ENCODE data around the gene ELL2.
A peak's percentile ranks its signal among the peaks of the same experiment; 100 is the strongest.
"Not testable (repeated sequence)": the region's sequence is repeated elsewhere in the genome, so short reads cannot be mapped to it uniquely, and the experiment has no call there.

Gene ELL2

GRCh38 chr5:95880081-95880926 is 81.3 kb downstream of the ELL2 start:
- DNase-seq, result no peak

GRCh38 chr5:95879661-95880060 is 82.0 kb downstream of the ELL2 start:
- no peak for DNase-seq

DNA sequence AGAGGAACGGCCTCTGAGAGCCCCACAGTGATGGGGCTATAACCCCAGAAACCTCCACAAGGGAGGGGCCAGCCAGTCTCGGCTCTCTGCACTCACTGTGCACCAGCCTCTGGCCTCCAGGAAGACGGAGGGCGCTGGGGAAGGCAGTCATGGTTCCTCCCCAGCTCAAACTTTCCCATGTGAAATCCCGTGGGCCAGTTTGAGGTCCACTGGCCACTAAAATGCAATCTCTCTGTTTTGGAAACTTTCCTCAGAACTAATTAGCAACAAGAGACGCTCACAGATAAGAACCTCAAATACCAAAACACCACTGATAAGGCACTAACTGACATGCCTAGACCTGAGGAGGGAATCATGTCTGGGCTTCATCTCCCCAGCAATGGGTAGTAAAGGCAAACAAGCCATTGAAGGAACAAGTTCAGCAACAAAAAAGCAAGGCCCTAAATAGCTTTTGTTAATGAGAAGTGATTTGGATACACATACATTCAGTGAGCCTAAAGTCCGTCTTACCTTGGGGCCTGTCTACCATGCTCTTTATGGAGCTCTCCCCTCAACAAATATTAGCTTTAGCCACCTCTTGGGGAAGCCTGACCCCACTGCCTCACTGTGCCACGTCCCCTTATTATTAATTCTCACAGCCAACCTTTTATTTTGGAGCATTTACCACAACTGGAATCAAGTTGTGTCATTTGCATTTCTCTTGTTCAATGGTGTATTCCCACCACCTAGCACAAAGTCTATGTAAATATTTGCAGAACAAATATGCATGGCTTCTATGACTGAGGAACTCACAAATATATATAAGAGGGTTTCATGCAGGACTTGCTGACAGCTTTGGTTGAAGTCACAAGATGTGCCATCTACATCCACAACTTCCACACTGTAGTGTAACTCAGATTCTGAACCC is 83.0 kb downstream of the ELL2 start:
- DNase-seq, result peak in 1 of 2 experiments; percentile 47

GRCh38 chr5:95876782-95877181 is 84.9 kb downstream of the ELL2 start:
- DNase-seq, result no peak

GRCh38 chr5:95874246-95874645 is 87.4 kb downstream of the ELL2 start:
- no peak for DNase-seq

GRCh38 chr5:95873351-95873750 is 88.3 kb downstream of the ELL2 start:
- no peak for DNase-seq

DNA sequence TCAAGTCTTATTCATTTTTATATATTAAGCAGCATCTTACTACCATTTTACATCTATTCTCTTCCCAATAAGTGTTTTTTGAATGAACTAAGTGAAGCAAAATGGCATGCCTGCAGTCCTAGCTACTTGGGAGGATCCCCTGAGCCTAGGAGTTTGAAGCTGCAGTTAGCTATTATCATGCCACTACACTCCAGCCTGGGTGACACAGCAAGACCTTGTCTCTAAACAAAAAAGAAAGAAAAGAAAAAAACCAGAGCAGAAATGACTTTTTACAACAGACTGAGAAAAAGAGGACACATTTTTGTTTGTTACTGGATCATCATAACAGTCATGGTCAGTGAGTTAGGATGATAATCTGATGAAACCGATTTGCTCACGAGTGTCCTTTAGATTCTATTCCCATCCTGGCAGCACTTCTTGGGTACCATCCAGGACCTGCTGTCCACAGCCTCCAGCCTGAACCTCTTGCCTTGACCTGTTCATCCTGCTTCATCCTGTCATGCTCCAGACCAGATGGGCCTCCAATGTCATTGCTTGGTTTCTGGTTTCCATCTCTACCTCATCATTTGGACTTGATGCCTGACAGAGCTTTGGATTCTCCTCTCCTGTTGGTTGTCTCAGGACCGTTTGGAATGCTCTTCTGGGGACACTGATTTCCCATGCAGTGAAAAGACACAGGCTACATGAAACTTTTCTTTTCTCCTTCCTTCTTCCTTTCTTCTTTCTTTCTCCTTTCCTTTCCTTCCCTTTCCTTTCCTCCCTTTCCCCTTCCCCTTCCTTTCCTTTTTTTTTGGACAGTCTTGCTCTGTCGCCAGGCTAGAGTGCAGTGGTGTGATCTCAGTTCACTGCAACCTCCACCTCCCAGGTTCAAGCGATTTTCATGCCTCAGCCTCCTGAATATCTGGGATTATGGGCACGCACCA is 89.0 kb downstream of the ELL2 start:
- DNase-seq, result no peak

DNA sequence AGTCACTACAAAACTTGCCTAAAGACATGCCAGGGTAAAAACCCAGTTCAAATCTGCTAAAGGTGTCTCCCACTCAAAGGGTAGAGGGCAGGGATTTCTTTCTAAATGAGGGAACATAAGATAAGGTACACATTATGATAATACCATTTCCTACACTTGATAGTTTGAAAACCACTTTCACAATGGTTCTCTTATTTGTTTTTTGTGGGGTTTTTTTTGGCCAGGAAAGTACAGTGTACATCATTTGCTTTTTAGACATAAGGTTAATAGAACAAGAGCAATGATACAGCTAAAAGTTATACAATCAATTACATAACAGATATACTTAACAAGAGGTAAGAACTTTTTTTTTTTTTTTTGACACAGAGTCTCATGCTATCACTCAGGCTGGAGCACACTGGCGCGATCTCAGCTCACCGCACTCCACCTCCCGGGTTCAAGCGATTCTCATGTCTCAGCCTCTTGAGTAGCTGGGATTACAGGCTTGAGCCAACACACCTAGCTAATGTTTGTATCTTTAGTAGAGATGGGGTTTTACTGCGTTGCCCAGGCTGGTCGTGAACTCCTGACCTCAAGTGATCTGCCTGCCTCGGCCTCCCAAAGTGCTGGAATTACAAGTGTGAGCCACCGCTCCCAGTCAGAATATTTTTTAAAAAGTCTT is 90.4 kb downstream of the ELL2 start:
- no peak for DNase-seq

DNA sequence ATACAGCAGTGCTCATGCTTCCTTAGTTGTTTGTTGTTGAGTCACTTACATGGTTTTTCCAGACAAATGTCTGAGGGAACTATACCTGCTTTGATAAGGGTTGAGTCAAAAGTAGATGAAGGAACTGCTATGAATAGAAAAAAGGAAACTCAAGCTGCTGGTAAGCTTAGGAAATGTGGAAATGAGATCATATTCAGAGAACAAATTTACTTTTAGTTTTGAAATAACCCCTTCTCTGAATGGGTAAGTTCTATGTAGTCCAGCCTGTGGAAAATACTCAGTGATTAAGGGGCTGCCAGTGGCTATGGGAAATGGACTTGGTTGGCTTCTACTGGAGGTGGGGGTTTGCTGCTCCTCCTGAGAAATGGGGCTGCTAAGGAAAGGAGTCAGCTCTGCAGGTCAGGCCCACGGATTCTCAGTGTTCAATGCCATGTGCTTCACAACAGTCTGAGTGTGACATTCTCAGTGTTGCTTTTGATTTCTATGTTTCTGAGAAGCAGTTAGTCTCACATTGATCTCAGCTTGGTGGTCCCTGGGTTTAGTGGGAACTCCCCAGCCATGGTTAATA is 91.5 kb downstream of the ELL2 start:
- DNase-seq, result no peak

DNA sequence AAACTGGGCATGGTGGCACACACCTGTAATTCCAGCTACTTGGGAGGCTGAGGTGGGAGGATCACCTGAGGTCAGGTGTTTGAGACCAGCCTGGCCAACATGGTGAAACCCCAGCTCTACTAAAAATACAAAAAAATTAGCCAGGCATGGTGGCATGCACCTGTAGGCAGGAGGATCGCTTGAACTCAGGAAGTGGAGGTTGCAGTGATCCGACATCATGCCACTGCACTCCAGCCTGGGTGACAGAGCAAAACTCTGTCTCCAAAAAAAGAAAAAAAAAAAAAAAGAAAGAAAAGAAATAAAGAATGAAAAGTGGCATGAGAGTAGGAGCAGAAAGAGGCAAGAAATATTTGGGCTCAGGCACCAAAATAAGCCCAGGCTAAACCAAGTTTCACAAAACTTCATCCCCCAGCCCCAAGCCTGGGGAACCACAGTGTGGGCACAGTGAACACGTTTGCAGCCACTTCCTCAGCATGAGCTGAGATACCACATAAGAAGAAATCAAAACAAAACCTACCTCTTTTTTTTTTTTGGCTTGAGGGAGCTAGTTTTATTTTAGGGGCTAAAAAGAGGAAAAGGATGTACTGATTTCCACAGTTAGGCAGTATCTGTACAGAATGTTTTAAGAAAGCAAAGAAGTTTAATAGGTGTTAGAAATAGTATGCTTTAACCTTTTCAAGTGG is 92.3 kb downstream of the ELL2 start:
- DNase-seq, result not testable (repeated sequence)

GRCh38 chr5:95868136-95868535 is 93.5 kb downstream of the ELL2 start:
- no peak for DNase-seq

DNA sequence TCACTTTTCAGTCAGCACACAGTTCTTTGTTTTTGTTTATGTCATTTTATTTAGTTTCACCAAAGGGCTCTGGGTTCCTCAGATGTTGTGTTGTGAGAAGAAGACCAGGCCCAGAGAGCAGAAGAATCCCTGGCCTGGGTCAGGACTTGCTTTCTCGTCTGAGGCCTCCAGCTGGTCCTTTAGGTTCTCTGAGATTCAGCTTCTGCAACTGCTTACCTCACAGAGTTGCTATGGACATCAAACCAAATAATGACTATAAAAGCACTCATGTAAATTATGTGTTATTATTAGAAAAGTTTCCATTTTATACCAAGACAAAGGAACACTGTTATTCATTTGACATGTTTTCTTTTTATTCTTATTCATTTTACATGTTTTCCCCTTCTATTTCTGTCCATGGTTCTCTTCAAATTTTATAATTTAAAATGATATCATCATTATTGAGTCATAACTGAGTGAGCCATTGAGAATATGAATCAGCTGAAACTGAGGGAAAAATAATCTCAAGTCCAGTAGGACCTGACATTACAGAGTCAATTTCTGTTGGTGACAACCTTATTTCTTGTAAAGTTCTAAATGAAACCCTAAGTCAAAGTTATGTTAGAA is 95.1 kb downstream of the ELL2 start:
- no peak for DNase-seq

GRCh38 chr5:95864944-95865504 is 96.6 kb downstream of the ELL2 start:
- peak in 1 of 2 experiments; percentile 54 for DNase-seq

DNA sequence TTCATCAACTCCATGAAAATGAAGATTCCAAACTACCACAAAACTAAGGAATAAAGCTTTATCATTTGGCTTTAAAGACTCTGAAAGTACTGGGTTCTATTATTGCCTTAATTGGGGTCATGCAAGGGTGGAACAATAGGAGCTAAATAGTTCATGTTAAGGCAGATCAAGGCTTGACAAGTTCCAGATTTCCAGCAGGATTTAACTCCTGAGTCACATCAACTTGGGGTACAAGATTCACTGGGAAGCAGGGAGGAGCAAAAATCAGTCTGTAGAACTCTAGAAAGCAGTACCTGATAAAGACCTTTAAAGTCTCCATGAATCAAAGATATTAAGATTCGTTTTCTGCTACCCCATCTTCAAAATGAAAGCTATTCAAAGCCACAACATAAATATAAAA is 97.2 kb downstream of the ELL2 start:
- DNase-seq, result no peak

DNA sequence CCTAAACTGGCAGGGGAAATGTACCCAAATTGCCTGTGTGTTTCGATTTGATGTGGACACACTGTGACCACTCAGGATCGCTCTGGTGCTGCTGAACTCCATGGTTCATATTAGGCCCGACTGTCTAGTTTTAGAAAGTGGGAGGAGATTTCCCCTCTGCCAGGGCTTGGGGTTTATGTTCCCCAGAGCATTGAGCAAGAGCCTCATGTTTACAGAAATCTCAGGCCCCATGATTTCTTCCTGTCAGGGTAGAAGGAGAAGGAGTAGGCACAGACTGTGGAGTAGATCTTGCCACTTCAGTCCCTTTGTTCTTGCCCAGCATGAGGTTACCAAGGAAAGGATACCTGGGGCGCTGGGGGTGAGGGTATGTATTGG is 98.3 kb downstream of the ELL2 start:
- DNase-seq, result peak; percentile 35 to 43

- peak; percentile 35 to 43 for DNase-seq
Measured at GRCh38 chr5:95862671-95863382, 98.8 kb downstream of the ELL2 start.

- DNase-seq, result peak in 1 of 2 experiments; percentile 25
Measured at GRCh38 chr5:95861864-95862561, 99.6 kb downstream of the ELL2 start.

DNA sequence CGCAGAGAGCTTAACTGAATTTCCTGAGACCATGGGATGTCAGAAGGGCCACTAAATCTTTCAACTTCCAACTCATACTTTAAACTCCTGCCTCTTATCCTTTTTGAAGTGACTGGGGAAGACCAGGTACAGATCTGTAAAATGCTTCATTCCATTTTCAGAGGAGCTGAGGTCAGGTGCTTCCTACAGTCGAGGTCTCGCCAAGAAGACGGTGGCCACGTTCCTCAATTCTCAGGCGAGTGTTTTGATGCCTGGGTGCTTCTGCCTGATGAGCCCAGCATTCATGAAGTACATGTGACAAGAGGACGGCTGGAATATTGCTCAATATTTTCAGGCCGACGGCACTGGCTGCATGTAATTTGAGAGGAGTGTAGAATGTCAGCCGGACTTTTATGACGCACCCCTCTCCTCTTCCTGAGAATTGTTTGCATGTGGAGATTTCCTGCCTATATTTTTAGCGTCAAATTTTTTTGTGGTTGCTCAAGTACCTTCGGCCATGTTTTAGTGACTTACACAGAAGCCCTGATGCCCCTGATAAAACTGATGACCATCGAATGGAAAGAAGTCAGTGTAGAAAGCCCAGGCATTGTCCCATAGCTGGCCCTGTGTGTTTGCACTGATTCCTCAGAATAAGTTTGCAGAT is 100.3 kb downstream of the ELL2 start:
- peak; percentile 93 for DNase-seq

- peak in 1 of 2 experiments; percentile 38 for DNase-seq
Measured at GRCh38 chr5:95859661-95860060, 102.0 kb downstream of the ELL2 start.
